Measurements from ENCODE around the gene TTC9.

The TTC9 gene

DNA sequence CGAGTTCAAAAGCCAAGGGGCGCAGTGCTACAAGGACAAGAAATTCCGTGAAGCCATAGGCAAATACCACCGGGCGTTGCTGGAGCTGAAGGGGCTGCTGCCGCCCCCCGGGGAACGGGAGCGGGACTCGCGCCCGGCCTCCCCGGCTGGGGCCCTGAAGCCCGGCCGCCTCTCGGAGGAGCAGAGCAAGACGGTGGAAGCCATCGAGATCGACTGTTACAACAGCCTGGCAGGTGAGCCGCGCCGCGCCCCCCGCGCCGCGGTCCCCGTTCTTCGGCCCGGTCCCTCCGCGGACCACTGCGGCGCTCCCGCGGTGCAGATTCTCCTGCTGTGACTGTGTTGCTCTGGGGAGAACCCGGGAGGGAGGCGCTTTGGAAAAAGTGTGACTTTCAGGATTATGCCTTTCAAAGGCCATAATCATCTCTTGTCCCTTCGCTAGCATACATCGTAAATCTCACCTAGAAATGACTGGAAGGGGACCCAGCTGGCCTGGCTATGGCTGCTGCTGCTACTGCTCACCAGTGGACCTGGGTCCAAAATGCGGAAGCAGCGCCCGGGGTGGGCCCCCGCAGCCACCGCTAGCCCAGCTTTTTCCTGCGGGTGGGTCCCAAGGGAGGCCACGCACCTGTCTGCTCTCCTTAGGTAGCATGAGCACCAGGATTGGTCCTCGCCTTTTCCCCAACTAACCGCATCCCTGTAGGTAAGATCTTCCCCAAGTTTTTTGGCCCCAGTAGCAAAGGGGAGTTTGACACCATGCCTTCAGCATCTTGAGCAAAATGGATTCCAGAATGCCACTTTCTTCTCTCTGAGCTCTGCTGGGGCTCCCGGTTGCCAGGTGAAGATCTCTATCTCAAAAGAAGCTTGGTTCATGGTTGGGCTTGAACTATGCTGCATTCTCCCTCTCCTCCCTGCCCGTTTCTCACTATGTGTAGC lies 853 bp downstream of the TTC9 start:
- in situ Hi-C loops (cut with MboI; ENCODE audit: low sequenced_read_pairs) = no loop called here

DNA sequence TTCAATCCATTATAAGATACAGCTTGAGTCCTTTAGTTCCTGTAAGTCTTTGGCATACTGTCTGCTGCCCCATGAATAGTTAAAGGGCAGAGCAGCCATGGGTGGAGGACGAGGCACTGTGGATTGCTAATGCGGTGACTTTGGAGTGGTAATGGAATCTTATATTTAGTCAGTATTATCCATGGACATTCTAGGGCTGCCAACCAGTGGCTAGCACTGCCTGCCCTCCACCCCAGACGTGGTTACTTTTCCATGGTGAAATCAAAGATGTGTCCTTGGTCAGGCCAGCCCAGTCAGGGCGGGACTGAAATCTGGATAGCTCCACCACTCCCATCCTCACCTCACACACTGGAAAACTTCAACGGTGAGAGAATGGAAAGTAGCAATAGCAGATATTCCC lies 2.3 kb downstream of the TTC9 start:
- in situ Hi-C loops (cut with MboI; ENCODE audit: low sequenced_read_pairs) = no loop called here

DNA sequence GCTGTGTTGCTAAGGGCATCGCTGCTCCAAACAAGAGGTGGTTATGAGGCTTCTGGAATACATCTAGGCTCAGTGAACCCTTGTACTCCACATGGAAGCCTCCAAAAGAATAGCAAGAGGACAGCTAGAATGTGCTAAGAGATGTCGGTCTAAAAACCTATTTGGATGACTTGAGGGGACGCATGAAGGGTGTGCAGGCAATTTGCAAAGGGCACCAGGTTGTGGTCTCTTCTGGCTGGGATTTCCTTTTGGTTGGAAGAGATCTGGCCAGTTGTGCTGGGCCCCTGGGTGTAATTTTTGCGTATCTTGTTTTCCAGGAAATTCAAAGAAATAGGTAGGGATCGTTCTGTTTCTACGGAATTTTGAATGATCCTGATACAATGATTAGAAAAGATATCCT lies 4.2 kb downstream of the TTC9 start:
- in situ Hi-C loops (cut with MboI; ENCODE audit: low sequenced_read_pairs) = no loop called here

DNA sequence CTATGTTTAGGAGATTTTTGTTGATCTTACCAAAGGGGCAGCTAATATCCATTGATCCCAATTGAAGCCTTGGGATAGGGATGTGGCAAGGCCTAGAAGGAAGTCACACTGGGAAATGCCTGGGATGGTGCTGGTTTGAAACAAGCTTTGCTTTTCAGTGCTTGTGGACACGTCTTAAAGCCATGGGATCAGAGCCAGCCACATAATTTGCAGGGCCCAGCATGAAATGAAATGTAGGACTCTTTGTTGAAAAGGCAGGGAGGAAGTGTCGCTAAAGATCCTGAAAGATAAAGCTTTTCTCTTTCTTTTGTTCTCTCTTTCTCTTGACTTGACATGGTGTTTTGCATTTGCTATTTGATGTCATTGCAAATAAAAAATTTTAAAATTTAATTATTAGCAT lies 5.0 kb downstream of the TTC9 start:
- in situ Hi-C loops (cut with MboI; ENCODE audit: low sequenced_read_pairs) = no loop called here

DNA sequence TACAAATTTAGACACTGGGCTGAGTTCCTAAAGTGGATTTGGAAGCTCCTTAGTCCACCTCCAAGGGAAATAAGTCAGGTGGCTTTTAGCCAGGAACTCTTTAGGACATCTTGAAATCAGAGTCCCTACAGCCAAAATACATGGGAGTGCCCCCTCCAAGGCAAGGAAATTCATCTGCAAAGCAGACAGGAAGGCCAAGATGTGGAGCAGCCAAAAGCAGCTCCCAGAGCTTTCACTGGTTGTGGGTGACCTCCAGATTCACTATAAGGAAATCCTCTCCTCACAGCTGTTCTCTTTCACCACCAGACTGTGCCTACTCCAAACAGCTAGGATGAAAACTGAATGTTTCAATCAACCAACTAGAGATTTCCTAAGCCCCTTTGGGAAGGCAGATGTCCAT lies 6.6 kb downstream of the TTC9 start:
- in situ Hi-C loops (cut with MboI; ENCODE audit: low sequenced_read_pairs) = no loop called here

DNA sequence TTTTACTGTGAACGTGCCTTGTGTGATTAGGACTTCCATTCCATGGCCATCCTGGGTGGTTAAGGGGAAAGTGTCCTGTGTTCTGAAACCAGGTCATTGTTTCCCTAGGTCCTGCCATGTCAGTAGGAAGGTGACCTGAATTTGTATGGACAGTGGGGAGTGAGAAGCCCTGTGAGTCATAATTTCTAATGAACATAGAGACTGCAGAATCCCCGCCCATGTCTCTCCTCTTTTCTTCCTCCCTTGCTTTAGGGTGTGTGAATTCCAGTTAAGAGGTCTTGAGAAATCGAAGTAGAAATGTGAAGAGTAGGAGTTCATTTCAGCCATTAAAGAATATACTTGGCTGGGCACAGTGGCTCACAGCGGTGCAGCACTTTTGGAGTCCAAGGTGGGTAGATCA lies 8.1 kb downstream of the TTC9 start:
- in situ Hi-C loops (cut with MboI; ENCODE audit: low sequenced_read_pairs) = no loop called here

DNA sequence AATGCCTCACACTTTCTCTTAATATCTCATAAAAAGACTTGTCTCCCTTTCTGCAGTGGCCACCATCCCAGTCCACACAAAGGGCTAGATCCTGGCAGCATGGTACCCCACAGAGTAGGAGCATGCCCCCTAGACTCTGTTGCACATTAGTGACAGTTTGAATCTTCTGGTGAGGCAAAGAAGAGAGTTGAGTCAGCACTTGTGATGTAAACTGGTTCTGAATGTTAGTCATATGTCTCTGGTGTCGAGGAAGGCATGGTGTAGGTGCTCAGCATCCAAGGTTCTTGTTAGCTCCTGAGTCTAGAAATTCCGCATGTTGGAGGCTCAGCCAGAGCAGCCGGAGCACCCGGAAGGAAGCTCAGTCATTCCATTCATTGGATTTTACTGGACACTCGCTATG lies 9.8 kb downstream of the TTC9 start:
- in situ Hi-C loops (cut with MboI; ENCODE audit: low sequenced_read_pairs) = no loop called here

DNA sequence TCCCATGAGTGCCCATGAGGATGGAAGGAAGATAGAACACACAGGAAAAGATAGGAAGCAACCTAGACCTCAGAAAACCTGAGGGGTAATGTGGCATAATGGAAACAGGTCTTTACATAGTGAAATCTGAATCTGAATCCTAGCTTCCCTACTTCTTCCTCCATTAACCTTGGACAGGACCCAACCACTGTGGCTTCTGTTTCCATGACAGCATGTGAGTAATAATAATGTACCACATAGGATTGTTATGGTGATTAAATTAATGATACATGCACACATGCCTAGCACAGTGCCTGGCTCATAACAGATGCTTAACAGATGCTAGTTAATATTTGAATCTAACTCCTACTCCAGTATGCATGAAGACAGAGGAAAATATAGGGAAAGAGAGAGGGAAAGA lies 11.2 kb downstream of the TTC9 start:
- in situ Hi-C loops (cut with MboI; ENCODE audit: low sequenced_read_pairs) = no loop called here

DNA sequence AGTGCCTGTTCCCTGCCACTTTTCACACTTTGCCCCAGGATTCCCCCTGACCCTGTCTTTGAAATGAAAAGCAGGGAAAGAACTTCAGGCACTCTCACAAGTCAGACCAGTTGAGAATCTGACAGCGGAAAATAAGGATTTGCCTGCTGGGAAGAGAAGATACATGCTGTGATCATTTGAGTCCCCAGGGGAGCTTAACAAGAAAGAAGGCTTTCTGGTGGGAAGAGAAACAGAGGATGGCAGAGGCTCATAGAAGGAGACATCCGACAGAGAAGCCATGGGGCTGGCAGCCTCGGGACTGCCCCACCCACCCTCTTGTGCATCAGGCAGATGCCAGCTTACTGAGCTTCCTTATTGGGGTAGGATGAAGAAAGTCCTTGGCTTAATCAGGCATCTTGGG lies 11.9 kb downstream of the TTC9 start:
- in situ Hi-C loops (cut with MboI; ENCODE audit: low sequenced_read_pairs) = no loop called here

DNA sequence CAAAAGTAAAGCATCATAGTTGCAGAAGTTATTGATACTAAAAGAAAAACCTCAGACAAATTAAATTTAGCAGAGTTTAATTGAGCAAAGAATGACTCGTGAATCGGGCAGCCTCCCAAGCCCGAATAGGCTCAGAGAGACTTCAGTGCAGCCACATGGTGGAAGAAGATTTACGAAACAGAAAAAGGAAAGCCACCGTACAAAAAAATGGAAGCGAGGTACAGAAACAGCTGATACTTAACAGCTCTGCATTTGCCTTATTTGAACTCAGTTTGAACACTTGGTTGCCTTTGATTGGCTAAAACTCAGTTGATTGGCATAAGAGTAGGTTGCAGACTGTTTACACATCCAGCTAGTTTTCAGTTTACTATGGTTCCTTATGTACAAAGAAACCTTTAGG lies 12.9 kb downstream of the TTC9 start:
- in situ Hi-C loops (cut with MboI; ENCODE audit: low sequenced_read_pairs) = no loop called here

DNA sequence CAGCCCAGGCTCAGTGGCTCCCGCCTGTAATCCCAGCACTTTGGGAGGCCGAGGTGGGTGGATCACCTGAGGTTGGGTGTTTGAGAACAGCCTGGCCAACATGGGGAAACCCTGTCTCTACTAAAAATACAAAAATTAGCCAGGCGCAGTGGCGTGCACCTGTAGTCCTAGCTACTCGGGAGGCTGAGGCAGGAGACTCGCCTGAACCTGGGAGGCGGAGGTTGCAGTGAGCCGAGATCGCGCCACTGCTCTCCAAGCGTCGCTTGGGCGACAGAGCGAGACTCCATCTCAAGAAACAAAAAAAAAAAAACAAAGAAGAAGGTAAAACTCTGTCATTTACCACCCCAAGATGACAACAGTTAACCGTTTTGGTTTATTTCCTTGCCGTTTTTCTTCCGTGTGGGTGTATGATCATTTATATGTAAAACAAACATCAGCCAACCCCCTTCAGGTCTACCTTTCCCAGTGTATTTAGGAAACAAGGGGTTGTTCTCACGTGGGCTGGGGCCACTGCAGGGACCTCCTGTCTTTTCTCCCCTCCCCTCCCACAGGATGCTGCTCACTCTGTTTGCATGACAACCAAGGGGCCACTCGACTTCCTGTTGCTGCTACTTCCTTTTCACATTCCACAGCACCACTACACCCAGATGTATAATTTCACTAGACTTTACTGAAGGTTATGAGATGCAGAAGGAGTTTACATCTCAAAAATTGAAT lies 13.6 kb downstream of the TTC9 start:
- in situ Hi-C loops (cut with MboI; ENCODE audit: low sequenced_read_pairs) = no loop called here

DNA sequence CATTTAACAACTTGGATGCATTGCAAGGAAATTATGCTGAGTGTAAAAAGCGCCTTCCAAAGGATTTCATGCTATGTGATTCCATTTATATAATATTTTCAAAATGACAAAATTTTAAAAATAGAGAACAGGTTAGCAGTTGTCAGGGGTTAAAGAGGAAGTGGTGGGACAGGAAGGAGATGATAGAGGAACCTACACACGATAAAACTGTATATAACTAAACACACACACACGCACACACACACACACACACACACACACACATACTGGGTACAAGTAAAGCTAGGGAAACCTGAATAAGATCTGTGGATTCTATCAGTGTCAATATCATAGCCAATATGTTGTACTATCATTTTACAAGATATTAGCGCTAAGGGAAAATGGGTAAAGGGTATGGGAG lies 17.2 kb downstream of the TTC9 start:
- in situ Hi-C loops (cut with MboI; ENCODE audit: low sequenced_read_pairs) = no loop called here

DNA sequence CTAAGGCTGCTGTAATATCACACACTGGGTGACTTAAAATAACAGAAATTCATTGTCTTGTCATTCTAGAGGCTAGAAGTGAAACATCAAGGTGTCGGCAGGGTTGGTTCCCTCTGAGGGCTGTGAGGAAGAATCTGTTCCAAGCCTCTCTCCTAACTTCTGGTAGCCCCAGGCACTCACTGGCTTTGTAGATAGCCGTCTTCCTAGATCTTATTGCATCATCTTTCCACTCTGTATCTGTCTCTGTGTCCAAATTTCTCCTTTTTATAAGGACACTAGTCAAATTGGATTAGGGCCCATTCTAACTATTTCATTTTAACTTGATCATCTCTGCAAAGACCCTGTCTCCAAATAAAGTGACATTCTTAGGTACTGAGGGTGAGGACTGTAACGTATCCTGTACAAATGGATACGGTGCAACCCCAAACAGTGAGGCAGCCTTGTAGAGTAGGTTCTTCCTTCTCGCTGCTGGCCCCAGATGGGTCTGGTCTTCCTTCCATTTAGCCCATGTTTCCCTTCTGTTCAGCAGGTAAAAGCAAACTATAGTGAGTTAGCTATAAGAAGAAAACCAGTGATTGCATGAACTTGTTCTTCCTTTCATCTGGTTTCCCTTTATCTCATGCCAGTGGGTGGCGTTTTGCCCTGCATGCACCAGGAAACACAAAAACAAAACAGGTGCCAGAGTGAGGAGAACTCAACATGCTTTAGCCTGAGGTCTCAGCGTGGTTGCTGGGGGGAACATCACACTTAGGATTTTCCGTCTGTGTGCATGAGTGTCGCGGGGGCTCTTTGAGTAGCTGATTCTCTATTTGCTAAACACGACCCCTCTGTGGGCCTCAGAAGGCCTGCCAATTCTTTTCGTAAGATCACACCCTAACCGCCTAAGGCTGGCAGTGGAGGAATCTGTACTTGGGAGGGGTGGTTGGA lies 19.5 kb downstream of the TTC9 start:
- in situ Hi-C loops (cut with MboI; ENCODE audit: low sequenced_read_pairs) = no loop called here

DNA sequence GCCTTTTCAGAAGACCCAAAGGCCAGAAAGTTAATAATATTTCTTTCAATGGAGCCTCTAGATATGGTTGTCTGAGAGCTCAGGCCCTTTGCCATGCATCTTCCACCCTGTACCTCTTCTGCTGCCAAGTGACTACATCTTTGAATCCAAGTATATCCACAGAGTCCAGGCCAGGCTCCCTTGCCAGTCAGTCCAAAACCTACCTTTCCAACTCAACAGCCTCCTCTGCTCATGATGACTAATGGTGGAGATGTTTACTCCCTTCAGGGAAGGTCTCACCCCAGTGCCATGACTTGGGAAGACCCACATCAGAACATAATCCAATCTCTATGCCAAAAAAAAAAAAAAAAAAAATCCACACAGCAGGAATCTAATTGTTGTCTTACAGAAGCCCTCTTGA lies 20.4 kb downstream of the TTC9 start:
- in situ Hi-C loops (cut with MboI; ENCODE audit: low sequenced_read_pairs) = no loop called here

DNA sequence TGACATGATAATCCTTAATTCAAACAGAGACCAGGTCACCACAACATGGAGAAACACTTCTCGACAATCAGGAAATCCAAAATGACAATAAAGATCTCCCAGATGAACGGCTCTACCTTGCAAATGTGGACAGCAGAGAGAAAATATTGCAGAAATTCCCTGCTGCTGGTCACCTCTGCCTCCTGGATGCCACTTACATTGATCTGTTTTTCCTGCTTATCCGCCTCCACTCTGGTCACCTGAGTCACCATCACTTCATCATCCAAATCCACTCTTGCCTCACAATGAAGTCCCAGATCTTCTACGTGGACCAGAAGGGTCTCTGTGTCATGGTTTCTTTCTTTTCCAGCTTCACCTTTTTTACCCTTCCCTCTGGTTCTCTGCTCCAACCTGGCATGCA lies 21.1 kb downstream of the TTC9 start:
- in situ Hi-C loops (cut with MboI; ENCODE audit: low sequenced_read_pairs) = no loop called here

DNA sequence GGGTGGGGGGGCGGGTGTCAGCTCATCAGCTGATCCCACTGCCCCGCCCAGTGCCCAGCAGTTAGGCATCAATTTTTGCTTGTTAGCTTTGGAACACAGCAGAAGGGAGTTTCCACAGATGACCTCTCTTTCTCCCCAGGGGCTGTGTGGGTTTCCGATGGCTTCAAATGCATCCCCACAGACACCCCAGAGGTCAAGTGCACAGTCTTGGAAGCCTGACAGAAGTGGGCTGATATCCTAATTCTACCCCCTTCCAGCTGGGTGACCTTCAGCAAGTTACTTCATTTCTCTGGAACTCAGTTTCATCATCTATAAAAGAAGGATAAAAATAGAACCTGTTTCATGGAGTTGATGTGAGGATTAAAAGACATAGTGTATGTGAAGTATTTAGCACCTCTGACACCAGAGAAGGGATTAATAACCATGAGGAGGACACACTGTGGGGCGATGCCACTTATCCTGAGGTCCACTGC lies 22.0 kb downstream of the TTC9 start:
- in situ Hi-C loops (cut with MboI; ENCODE audit: low sequenced_read_pairs) = no loop called here

DNA sequence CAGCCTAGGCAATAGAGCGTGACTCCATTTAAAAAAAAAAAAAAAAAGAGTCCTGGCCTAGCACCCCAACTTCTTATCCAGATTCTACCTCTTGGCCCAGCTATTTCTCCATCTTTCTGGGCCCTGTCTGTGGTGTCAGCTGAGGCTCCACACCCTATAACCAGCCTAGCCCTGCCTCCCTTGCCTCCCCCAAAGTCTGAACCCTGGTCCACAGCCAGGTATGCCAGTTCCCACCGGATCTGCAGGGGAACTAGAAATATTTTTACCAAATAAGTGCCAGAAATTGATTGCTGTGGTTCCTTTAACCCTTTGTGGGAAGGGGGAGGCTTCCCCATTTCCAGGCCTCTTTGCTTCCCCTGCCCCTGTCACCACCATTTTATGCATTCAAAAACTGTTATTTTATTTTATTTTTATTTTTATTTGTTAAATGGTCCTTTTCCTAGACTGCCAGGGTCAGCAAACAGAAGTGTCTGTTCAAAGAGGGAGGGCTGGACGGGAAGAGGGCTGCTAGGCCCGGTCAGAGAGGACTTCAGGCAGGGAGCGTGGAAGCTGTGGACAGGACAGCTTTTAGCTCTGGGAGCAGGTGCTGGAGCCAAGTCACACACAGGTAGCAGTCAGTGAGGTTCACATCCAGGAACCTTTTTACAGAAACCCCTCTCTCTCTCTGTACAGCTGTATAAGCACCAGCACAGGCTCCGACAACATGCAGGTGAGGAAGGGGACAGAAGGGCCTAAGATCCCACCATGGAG lies 23.2 kb downstream of the TTC9 start:
- in situ Hi-C loops (cut with MboI; ENCODE audit: low sequenced_read_pairs) = no loop called here

DNA sequence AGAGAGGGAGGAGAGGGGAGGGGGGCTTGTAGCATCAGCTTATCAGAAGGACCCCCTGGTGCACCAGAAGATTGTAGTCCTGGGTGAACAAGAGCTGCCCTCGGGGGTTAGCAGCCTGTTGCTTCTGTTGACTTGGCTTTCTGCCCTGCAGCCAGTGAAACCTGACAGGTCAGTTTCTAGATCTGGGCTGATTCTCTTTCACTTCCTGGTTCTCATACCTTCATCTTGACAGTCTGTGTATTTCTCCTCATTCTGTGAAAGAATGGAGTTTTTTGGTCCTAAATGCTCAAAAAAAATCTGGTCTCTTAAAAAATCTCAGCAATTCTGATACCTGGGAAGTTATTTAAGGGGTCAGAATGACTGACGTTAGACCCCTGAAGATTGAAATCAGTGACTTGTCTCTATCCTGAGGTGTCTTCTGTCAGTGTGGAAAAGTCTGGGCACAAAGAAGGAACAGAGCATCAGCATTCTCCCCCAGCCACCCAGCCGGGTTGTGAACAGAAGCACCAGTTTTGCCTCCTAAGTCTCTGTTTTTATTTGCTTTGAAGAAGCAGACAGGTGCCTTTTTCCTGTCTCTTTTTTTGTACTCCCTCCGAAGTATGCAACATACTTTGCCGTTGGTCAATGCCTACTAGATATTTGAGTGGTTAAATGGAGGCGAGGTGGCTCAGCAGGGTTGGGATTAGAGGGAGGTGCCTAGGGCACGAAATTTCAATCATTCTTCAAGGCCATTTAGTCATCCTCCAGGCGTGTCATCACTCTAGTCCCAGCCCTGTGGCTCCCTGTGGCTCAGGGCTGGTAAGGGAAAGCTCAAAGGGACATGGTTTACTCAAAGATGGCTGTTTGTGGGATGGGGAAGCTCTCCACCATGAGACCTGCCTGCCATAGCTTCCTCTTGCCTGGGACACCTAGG lies 24.0 kb downstream of the TTC9 start:
- in situ Hi-C loops (cut with MboI; ENCODE audit: low sequenced_read_pairs) = no loop called here

DNA sequence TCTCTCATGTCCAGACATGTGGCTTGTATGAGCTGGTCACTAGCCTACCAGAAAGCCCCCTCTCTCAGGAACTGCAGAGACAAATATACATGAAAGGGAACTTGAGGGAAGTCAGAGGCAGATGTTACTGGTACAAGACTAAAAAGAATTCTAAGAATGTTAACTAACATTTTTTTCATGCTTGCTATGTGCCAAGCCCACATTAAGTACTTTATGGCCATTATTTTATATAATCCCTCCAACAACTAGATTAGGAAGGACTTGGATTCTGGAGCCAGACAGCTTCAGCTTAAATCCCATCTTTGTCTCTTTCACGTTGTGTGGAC lies 24.6 kb downstream of the TTC9 start:
- in situ Hi-C loops (cut with MboI; ENCODE audit: low sequenced_read_pairs) = no loop called here

Measured in HL-60/S4 treated with retinoic acid at 250 ng/mL for 4 days and 3 days (cell line).